Fibroblast of lung (primary cell): ENCODE data around the gene RPL36AL.

Source experiments
- EZH2 ChIP-seq: IDR thresholded peaks from 2 replicates; pipeline ENCODE4 v1.5.1; 2012; ENCODE audit warnings: low read length, control low read depth, mild to moderate bottlenecking; ENCODE audit errors: missing control alignments
- TF ChIP-seq, protein P1 (sequence below), 2 donors: IDR thresholded peaks in 1 of 2; conservative IDR thresholded peaks in 1 of 2; 1 replicate in 1 of 2; 2 replicates in 1 of 2; pipeline ENCODE4 v1.5.1; 2011 to 2012; ENCODE audit warnings: low read length in 2 of 2, control low read depth in 1 of 2, inconsistent platforms in 1 of 2, low read depth in 1 of 2, mild to moderate bottlenecking in 1 of 2

- TF ChIP-seq, protein P1, sequence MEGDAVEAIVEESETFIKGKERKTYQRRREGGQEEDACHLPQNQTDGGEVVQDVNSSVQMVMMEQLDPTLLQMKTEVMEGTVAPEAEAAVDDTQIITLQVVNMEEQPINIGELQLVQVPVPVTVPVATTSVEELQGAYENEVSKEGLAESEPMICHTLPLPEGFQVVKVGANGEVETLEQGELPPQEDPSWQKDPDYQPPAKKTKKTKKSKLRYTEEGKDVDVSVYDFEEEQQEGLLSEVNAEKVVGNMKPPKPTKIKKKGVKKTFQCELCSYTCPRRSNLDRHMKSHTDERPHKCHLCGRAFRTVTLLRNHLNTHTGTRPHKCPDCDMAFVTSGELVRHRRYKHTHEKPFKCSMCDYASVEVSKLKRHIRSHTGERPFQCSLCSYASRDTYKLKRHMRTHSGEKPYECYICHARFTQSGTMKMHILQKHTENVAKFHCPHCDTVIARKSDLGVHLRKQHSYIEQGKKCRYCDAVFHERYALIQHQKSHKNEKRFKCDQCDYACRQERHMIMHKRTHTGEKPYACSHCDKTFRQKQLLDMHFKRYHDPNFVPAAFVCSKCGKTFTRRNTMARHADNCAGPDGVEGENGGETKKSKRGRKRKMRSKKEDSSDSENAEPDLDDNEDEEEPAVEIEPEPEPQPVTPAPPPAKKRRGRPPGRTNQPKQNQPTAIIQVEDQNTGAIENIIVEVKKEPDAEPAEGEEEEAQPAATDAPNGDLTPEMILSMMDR (conservative IDR thresholded peaks at IDR 0.05 in 1 of 2, IDR thresholded peaks at IDR 0.05 in 1 of 2; ENCODE audit: low read depth in 1 of 2, low read length in 2 of 2): no peak
- no peak for TF ChIP-seq EZH2
Observed at GRCh38 chr14:49654511-49654910, 34.1 kb upstream of the RPL36AL start.
